GDM1 (cell line): Measurements from ENCODE around the gene MRPL44.

ENCODE experiments used
- DNase-seq: peaks from one replicate; lab custom pipeline; 2025; lab: John Stamatoyannopoulos, UW

The MRPL44 gene

DNA sequence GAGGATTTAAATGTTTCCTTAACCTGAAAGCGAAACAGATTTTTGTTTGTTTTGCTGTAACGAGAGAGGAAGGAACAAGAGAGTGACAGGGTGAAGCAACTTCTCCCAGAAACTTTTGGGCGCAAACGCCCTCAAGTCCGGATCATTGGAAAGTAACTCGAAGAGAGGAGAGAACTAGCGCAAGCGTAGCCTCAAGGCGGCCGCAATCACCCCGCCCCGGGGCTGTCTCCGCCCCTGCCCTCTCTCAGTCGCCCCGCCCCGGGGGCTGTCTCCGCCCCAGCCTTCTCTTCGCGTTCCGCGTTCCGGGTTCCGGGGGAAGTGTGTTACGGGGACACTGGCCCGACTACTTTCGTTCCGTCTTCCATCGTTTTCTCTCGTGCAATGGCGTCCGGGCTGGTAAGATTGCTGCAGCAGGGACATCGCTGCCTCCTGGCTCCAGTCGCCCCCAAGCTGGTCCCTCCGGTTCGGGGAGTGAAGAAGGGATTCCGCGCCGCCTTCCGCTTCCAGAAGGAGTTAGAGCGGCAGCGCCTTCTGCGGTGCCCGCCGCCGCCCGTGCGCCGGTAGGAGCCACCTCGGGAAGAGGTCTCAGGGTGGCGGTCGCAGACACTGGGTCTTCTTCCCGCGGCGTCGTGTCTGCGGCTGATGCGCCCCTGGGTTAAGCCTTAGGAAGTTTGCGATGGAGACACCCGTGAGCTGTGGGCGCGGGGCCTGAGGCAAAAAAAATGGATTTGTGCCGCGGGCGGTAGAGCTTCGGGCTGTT is at the start of gene MRPL44:
TSS of gene MRPL44 (plus strand) at position 372 of the 760 bp plus-strand sequence. CDS start at position 382, 10 bp downstream.
- peak; percentile 93 for DNase-seq

DNA sequence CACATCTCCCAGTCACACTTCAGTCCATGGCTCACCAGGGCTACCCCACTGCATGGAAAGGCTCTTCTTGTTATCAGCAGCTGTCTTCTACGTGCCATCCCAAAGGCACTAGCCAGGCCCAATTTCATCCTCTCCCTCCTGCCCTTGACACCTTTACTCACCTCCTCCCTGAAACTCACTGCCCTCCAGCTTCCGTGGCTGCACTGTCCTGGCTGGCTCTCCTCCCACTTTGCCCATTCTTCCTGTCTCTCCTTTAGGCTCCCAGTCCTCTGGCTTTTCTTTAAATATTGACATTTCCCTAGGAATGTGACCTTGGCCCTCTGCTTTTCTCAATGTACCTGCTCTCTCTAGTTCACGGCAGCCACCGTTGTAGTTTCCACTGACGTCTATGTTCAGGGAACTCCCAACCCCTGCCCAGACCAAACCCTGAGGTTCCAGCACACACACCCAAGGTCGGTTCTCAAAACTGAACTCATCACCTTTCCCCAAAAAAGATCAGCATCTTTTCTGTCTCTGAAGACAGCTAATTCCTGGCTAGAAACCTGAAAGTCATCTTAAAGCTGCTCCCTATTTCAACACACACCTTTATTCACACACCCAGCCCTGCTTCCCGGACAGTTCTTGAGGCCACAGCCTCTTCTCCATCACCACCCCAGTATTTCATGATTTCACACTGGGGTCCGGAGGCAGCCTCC is 48.8 kb upstream of the MRPL44 start:
- DNase-seq: no peak

GRCh38 chr2:223909001-223909741 is 48.1 kb upstream of the MRPL44 start:
- no peak for DNase-seq

DNA sequence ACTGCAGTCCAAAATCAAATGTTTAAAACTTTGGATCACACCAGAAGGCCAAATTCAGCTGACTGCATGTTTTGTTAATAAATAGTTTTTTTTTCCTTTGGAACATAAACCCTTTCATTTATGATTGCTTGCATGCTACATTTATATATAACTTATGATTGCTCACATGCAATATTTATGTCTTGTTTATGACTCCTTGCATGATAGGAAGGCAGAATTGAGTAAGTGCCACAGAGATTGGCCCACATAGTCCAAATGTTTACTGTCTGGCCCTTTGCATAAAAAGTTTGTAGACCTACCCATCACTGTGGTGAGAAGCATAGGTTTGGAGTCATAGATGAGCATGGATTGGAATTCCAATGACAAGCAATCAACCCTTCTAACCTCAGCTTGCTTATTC is 42.9 kb upstream of the MRPL44 start:
- DNase-seq: no peak

- no peak for DNase-seq
These were observed 42.2 kb upstream of the MRPL44 start for GRCh38 chr2:223915071-223915470.

- DNase-seq: no peak
These were observed 40.9 kb upstream of the MRPL44 start for GRCh38 chr2:223916181-223916920.

GRCh38 chr2:223918671-223919134 is 38.6 kb upstream of the MRPL44 start:
- peak; percentile 58 for DNase-seq

DNA sequence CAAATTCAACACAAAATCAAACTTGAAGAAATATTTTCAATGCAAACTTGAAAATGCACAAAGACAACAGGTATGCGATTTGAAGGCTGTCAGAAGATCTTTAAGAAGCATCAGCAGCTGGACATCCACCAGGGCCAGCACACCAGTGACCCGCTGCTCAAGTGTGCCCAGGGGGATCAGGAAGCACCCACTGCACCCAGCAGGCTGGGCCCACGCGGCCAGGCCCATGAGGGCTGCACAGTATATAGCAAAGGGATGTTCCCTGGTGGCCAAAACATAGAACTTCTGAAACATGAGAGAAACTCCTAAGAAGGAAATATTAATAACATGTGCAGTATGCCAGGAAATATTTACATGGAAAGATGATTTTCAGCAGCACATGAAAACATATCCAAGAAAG is 37.2 kb upstream of the MRPL44 start:
- no peak for DNase-seq

DNA sequence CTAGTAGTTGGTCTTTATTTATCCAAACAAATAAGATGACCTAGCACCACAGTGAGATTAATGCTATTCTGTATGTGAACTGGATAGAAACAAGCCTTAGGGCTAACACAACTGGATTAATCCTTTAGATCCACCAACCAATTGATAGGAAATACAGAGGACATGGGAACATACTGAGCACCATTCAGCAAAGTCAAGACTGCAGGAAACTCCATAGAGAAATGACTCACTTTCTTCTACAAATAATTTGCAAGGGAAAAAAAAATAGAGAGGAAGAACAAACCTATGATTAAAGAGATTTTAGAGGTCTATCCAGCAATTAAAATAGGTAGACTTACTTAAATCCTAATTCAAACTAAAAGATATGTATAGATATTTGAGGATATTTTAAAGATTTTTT is 36.1 kb upstream of the MRPL44 start:
- no peak for DNase-seq

GRCh38 chr2:223922308-223922707 is 35.0 kb upstream of the MRPL44 start:
- no peak for DNase-seq

DNA sequence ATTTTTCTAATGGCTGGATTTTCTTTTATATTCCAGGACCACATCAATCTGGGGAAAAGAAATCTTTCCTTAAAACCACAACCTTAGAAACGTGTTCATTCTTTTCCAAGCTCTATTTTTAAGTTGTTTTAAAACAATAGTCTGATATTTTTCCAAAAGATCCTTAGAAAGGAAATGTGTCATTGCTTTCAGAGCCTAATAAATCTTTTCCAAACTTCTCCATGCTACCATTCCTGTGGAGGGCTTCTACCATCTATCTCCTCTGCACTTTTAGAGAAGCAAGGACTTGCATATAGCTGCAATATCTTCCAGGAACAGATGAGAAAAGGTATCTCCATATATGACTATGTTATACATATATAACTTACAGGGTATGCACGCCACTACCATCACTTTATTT is 33.3 kb upstream of the MRPL44 start:
- no peak for DNase-seq

DNA sequence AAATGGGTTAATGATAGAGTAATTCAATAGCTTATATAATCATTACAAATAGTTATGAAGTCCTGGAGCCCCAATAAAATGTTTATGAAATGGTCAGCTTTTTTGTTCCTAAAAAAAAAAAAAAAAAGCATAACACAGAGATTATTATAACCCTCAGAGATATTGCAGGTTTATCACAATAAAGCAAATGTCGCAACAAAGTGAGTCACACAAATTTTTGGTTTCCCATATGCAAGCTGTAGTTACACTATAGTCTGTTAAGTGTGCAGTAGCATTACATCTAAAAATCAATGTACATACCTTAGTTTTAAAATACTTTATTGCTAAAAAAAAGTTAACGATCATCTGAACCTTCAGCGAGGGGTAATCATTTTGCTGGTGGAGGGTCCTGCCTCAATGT is 32.2 kb upstream of the MRPL44 start:
- DNase-seq: no peak

GRCh38 chr2:223928113-223929006 is 28.9 kb upstream of the MRPL44 start:
- no peak for DNase-seq

GRCh38 chr2:223929571-223930102 is 27.6 kb upstream of the MRPL44 start:
- DNase-seq: peak; percentile 35

- DNase-seq: no peak
These were observed 26.9 kb upstream of the MRPL44 start for GRCh38 chr2:223930103-223930976.

DNA sequence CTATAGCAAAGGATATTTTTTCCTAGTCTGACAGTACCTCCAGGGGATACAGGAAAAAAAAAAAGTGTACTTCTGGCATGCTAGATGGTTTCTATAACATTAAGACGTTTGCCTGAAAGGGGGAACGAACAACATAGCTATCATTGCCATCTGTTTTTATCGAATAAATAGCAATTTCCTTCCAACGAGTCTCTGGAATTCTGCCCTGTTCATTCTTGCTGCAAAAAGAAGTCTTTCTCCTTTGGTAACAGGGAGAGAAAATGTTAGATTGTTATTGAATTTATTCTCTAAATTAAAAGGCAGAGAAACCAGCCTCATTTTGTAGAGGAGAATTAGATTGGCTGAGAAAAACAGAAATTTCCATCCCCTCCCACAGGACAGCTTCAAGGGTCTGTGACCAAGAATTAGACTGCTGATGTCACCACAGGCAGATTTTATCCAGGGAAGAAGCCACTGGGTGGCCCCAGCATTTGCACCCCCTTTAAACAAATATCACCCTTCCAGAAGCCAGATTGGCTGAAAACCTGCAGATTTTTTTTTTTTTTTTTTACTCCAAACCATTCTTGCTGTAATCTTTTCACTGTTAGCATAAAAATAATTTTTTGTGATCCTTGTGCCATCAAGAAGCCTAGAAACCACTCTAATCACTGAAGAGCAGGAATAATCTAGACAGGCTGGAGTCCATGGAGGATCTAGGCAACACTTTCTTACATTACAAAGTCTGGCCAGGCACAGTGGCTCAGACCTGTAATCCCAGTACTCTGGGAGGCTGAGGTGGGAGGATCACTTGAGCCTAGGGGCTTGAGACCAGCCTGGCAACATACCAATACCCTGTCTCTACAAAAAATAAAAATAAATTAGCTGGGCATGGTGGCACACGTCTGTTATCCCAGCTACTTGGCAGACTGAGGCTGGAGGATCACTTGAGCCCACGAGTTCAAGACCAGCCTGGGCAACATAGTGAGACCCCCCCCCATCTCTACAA is 24.2 kb upstream of the MRPL44 start:
- no peak for DNase-seq

- no peak for DNase-seq
These were observed 22.4 kb upstream of the MRPL44 start for GRCh38 chr2:223934870-223935269.

- no peak for DNase-seq
These were observed 21.7 kb upstream of the MRPL44 start for GRCh38 chr2:223935459-223936125.
